ENCODE measurements around the gene SMCO2.
"Not testable (repeated sequence)": the region's sequence is repeated elsewhere in the genome, so short reads cannot be mapped to it uniquely, and the experiment has no call there.

Gene SMCO2

DNA sequence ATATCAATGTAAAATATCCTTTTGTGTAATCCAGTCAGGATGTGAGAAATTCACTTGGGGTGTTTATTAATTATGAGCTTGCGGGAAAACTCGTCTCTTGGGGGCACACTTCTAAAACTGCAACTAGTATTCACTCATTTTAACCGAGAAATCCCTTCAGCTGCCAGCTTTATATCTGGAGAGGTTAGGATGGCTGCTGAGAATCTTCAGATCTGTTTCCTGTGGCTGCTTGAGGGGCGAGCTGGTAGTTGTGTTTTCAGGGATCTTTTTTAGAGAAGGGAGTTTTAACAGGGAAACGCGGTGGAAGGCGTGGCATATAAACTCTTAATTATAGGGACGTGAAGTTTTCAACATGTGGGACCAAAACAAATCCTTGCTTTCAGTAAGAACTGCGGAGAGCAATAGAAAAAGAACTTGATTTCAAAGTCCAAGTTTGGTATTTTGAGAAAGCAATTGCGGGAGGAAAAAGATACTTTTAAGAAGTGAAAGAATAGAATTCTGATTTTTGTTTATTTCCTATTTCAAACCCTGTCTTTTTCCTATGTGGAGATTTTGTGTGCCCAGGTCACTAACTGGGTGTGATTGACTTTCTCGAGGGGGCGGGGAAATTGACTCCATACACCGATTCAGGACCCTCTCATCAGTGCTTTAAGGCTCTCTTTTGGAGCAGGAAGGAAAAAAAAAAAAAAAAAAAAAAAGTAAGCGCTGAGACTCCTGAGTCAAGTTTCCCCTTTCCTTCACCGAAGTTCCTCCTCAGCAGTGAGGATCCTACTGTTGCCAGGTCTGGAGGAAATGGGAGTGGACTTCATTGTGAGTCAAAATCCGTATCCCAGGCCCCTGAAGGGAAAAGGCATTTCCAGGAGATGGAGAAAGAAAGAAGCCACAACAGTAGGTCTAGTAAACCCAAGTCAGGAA lies 78.6 kb downstream of the SMCO2 start:
- no peak for DNase-seq (ENCODE audit: low read depth in 2 of 2, low spot score in 1 of 2)

DNA sequence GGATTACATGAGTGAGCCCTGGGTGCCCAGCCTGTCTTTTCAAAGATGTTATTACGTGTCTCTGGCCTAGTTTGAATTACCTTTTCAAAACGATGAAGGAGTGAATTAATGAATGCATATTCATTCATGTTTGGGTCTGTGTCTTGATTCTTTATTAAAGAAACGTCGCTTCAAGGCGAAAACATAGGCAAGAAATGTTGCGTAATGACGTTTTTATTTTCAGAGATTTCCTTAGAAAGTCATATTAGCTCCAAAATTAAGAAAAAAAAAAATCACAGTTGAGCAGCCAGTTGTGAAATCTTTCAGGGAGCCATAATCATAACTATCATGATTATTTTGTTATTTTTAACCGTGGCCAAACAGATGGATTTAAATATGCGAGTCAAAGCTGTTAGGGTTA lies 81.0 kb downstream of the SMCO2 start:
- DNase-seq (ENCODE audit: low read depth in 2 of 2, low spot score in 1 of 2): no peak

DNA sequence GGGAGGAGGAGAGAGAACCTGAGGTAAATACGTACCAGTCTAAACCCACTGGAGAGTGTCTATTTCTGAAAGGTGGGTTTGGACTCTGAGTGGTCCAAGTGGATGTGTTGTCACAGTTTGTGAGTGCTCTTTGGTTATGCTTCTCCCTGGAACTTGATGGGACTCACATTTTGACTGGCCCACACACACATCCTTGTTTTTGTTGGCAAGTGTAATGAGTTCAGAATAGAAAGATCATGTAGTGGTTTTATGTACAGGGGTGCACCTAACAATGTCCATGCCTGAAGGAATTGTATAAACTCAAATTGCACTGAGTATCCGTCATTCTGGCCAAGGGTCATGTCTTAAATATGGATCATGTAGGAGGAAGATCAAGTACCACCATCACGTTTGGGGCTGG lies 82.3 kb downstream of the SMCO2 start:
- no peak for DNase-seq (ENCODE audit: low read depth in 2 of 2, low spot score in 1 of 2)

DNA sequence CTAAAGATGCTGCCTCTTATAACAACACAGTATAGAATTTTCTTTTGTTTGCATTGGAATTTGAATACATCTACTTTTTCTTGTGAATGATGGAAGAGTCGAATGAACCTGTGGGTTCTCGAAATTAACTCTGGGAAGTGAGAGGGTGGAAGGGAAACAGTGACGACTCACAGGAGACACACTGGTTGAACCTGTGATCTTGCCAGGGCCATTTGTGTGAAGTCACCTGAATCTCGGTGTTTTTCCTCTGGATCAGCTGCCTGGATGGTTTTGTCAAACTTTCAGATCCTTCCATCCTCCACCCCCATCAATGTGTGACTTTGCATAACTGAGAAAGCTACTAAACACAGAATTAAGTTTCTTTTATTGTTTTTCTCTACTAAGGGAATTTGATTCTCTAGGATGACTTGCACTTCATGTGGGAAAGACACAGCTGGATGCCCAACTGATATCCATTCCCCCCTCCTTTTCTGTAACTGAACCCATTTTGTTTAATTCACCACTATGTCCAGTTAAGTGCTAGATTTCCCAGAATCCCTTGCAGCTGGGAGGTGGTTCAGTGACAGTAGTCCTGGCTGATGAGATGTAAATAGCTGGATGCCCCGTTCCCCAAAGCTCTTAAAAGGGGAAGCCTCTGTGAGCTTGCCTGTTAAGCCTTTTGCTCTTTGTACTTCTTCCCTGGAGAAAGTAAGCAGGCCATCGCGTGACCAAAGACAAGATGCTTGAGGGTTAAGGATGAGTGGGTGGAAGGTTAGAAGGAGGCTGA lies 83.8 kb downstream of the SMCO2 start:
- DNase-seq (ENCODE audit: low read depth in 2 of 2, low spot score in 1 of 2): no peak

DNA sequence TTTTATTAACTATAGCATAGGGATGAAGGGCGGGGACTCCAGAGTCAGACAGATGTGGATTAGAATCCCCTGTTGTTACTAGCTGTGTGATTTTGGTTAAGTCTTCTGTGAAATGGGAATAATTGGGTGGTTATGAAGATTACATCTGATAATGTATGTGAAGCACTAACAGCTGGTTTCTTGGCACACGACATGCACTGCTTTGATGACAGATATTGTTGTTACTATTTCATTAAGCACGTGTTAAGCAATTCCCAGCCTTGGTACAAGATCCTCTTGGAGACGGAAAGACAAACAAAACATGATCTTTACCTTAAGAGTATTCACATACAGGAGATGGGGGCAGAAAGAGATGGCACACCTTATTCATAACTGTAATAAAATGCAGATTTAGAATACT lies 85.4 kb downstream of the SMCO2 start:
- no peak for DNase-seq (ENCODE audit: low read depth in 2 of 2, low spot score in 1 of 2)

DNA sequence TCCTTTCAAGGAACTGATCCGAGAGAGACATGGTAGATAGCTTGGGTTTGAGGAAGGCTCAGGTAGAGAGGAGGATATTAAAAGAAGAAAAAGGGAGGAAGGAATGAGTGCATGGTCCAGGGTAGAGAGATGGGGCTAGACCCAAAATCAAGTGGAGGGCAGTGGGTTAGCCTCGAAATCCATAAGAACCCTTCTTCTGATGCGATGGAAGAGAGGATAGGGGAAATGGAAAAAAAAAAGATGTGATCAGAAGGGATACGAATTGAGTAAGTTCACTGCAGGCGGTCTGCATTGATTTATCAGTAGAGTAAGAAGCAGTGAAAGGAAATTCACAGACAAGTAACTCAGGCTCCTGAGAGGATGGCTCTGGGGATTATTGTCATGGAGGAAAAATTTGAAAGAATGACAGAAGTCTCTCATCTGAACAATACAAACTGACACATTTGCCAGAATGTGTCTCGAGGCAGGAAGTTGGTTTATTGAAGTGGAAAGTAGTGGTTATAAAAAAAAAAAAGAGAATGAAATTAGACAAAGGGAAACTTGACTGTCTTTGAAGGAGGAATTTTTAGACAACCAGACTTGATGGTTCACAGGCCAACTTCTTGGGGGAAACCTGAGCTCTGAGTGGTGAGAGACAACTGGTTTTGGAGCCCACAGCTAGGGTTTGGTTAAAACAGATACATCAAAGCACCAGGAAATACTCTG lies 87.7 kb downstream of the SMCO2 start:
- no peak for DNase-seq (ENCODE audit: low read depth in 2 of 2, low spot score in 1 of 2)

DNA sequence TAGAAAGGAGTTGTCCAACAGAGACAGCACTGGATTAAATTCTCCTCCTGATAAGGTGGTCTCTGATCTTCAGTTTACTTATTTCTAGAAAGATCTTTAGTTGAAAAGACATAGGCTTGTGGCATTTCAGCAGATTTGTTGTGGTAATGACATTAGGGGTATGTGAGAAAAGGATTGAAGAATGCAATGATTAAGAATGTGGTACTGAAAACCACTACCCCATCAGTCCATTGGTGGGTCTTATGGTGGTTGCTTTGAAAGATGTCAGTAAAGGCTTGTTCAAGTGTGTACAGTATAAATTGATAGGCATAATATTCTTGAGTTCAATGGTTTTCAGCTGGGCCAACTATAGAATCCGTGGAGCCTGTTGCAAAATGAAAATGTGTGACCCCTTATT lies 88.2 kb downstream of the SMCO2 start:
- DNase-seq (ENCODE audit: low read depth in 2 of 2, low spot score in 1 of 2): no peak

DNA sequence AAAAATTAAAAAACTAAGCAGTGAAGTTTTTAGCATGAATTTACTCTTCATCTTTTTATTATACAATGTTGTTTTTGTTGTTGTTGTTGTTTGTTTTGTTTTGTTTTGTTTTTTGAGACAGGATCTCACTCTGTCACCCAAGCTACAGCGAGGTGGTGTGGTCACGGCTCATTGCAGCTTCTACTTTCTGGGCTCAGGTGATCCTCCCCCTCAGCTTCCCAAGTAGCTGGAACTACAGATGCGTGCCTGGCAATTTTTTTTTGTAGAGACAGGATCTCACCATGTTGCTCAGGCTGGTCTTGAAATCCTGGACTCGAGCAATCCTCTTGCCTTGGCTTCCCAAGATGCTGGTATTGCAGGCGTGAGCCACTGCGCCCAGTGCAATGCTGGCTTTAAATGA lies 88.8 kb downstream of the SMCO2 start:
- no peak for DNase-seq (ENCODE audit: low read depth in 2 of 2, low spot score in 1 of 2)

DNA sequence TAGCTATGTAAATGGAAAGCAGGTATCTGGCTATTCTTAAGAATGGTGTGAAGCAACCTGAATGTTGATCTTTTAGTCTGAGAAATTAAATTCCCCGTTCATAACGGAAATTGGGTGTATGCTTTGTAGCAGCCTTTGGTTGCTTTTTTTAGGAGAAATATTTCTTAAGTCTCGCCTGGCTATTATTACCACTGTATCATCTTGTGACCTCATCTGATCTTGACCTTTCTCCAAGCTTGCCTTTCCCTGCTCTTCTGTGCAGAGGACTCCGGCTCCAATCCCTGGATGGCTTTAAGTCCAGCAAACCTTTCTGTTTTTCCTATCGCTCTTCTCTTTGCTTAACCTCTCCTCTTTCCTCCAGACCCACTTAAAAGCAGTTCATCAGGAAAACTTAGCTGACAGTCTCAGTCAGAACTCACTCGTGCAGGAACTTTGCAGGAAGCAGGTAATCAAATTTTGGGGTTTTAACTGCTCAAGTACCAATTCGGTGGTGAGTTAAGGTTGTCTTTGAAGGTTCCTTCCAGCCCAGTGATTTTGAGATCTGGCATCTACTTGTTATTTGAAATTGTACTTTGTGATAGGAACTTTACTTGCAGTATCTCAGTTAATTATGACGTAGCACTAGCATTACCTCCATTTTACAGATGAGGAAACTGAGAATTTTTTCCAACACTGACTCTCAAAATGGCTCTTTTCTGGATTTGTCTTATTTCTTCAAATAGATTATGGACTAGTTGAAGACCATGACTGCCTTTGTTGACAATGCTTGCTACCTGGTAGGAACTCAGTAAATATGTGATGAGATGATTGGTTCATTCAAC lies 91.5 kb downstream of the SMCO2 start:
- no peak for DNase-seq (ENCODE audit: low read depth in 2 of 2, low spot score in 1 of 2)

DNA sequence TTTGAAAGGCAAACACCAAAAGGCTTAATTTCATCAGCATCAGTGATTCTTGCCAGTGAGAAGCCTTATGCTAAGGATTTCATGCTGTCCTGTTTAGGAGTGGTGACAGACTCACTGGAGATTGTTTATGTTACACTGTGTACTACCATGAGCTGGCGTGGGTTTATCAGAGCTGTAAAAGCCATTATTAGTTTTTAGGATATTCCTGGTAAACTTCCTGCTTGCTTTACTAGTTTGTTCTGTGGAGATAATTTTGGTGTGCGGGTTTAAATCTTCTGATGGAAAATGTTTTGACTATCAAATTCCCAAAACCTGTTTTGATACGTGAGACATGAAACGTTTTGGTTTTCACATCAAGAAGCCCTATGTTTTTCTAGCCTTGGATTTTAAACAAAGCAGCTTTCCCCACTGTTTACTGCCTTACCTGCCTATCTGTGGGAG lies 92.7 kb downstream of the SMCO2 start:
- DNase-seq (ENCODE audit: low read depth in 2 of 2, low spot score in 1 of 2): no peak

DNA sequence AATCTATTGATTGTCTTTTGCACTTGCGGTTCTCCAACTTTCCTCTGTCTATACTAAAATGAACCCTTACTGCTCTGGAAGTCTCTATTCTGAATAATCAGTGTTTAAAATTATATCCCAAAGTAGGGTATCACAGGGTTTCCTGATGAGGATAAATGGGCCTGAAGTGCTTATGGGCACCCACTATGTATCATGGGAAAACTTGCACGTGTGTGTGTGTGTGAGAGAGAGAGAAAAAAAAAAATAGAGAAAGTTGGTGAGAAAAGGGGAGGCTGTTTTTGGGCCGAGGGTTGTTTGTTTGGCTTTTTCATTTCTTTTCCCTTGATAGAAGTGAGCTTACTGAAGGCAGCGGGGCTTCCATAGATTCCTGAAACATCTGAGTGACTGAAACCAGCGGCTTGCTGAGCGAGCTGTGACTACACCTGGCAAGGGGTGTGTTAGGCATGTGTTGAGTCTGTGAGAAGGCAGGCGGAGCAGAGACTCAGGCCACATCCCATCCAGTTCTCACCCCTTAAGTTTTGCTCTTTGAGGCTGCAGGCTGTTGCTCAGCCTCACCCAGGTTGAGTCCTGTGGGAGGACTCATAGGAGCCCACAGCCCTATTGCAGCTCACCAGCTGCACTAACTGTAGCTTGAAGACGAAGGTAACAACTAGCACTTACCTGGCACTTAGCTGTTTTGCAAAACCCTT lies 94.6 kb downstream of the SMCO2 start:
- DNase-seq (ENCODE audit: low read depth in 2 of 2, low spot score in 1 of 2): no peak

DNA sequence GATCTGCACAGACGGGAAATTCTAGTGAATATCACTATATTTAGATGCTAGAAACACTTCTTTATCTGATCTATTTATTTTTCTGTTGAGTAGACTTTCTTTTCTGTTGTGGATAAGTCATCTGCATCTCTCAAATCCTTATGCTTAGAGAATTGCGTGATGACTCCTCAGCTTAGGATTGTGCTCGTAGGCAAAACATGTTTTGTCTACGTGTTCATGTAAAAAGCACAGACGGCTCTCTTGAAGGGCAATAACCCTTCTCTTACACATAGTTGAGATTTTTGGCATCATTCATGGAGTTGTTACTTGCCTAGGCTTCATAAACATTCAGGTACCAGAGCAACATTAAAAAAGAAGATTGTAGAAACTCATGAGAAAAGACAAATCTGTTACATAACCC lies 96.1 kb downstream of the SMCO2 start:
- no peak for DNase-seq (ENCODE audit: low read depth in 2 of 2, low spot score in 1 of 2)

DNA sequence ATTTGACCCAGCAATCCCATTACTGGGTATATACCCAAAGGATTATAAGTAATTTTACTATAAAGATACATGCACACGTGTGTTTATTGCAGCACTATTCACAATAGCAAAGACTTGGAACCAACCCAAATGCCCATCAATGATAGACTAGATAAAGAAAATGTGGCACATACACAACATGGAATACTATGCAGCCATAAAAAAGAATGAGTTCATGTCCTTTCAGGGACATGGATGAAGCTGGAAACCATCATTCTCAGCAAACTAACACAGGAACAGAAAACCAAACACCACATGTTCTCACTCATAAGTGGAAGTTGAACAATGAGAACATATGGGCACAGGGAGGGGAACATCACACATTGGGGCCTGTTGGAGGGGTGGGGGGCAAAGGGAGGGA lies 98.3 kb downstream of the SMCO2 start:
- DNase-seq (ENCODE audit: low read depth in 2 of 2, low spot score in 1 of 2): not testable (repeated sequence)

DNA sequence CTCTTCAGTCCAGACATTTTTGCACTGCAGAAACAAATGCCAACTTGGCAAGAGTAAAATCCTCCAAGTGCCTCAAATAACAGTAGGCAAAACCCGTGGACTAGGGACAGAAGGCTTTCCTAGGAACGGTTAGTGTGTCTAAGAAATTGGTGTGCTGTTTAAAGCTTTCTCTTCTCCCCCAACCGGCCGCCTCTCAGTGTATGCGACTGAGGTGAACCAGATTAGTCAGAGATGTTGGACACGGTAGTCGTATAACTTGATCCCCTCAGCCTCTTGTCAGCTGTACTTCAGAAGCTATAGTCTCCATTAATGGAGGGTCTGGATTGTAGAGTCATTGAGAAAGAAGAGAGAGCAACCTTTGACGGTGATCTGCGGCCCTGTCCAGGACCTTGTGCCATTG lies 99.1 kb downstream of the SMCO2 start:
- no peak for DNase-seq (ENCODE audit: low read depth in 2 of 2, low spot score in 1 of 2)

DNA sequence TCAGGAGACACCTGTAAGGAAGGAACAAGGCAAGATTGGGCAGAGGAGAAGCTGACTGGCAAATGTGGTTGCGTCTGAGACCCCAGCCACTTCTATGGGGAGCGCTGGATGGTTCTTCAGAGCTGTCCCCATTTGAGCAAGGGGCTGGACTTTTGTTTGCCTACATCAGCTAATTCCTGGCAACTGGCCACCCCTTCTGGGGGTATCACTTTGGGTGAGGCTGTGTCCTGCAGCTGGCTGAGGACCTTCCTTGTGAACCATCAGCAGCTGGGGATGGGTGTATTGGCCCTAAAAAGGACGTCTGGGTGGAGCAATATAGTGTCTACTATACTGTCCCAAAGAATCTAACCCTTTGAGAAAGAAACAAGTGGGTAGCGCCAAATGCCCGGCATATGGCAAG lies 101.1 kb downstream of the SMCO2 start:
- no peak for DNase-seq (ENCODE audit: low read depth in 2 of 2, low spot score in 1 of 2)

DNA sequence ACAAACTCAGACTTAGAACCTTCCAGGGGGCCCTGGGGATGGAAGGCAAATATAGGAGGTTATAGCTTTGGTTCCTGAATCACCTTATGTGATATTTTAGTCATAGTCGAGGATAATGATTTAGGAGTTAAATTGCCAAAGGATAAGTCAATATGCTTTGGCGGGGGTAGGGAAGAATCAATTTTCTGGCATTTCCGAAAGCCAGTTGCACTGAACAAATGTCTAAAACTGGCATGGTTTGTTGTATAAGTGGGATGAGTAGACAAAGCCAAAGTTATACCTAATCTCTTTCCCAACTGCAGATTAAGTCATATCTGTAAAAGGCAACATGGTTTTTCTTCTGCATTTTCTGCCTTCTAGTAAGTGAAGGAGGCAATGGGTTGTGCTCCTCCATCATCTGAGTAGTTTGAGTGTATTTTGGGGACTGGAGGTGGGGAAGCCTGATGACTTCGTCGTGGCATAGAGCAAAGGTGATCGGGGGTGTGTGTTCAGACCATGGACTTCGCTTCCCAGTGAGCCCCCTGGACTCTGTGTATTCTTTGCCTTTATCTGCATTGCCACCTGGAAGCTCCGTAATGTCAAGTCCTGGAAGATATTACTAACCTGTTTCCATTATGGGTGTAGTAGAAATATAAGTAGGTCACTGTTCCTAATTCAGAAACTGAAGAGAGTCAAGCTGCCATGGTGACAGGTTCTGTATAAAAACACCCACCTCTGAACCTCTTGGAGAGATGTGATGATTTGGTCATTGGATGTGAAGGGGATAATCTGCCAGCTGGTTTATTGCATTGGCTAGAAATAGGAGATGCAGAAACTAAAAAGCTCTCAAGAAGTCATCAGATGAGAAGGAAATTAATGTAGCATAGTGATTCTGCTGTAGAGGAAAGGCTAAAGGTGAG lies 102.0 kb downstream of the SMCO2 start:
- DNase-seq (ENCODE audit: low read depth in 2 of 2, low spot score in 1 of 2): no peak

DNA sequence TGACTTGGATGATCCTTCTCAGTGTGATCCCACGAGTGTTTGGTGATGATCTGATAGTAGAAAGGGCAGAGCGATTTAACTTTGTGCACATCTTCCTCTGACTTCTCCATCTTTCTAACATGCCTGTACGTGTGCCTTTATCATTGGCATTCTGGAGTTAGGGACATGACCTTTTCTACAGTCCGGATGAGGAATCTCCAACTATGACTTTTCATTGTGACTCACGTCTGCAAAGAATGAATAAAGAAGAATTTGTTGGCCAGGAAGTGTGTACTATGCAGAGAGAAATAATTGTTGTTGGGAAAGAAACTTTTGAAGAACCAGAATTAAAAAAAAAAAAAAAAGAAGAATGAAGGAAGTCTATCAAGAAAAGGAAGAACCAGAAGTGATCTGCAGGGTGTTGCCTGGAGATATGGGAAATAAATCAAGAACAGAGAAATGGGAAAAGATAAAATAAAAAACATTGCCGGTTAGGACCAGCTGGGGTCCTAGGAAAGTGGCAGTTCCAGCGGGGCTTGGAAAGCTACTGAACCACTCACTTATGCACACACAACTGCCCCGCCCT lies 102.8 kb downstream of the SMCO2 start:
- DNase-seq (ENCODE audit: low read depth in 2 of 2, low spot score in 1 of 2): no peak

DNA sequence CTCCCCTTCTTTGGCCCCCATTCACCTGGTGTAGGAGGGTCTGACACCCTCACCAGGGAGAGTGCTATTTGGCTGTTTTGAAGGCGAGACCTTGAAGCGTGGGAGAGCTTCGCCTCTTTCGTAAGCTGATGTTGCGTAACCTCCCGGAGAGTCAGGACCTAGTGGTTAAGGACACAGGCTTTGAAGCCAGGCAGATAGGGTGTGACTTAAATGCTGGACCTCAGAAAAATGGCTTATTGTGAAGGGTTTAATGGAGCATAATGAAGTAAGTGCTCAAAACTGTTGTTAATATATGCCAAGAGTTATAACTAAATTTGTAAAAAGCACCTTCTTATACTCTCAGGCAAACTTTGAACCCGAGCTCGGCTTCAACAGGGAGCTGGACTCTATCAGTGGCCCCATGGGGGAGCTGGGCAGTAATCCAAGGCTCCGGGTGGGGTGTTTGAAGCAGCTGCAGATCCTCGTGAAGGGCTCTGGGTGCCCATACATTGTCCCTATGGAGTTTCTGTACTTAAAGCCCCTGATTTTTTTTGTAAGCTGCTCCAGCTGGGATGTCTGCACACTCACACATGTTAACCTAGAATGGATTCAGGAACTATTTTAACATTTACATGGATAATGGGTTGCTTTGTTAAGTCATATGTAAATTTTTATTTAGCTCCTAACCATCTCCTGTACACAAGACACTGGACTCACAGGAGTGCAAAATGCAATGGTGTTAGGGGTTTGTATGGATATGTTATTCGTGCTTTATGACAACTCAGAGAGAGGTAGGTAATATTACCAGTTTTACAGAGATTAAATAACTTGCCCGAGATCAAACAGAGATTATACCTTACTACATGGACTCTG lies 103.5 kb downstream of the SMCO2 start:
- DNase-seq (ENCODE audit: low read depth in 2 of 2, low spot score in 1 of 2): no peak

All from stimulated activated CD8-positive, alpha-beta memory T cell treated with anti-CD3 and anti-CD28 coated beads, Interleukin-4, amount 100 ng/mL, for 4 hours (primary cell).